ENCODE data around the gene GPRC5D. TPM values are rescaled to one million over a fixed set of nuclear protein-coding genes. Genes with fewer than 3 reads are reported as not detected.

GPRC5D gene
- total and polyA plus RNA-seq, 9 of the 15 experiments (the other 6 are each of a cell fraction or from before 2014, with no cell fraction given) = 1.0 to 1.1 TPM; not detected in 7

- in situ Hi-C loops (cut with MboI) (no loop called here), intact Hi-C loops (cut with micrococcal nuclease) (no loop called here)
- Histone ChIP-seq H2AFZ (ENCODE audit: low read depth, low read length) (no peak overlapping the region), H3K4me1 (replicated peaks in 1 of 2; ENCODE audit: control insufficient read depth in 2 of 2, insufficient read depth in 2 of 2, low read length in 2 of 2) (peaks cover 6 to 14% of the 10 kb centered on the region in 2 experiments; a peak in 3 of 5 replicates), H3K9ac (ENCODE audit: insufficient read depth in 1 of 2, low read depth in 2 of 2, low read length in 2 of 2) (no peak overlapping the region), H4K20me1 (replicated peaks; ENCODE audit: control insufficient read depth, insufficient read depth, low read length) (no peaks in the 10 kb centered on the region), H3K36me3 (ENCODE audit: control insufficient read depth, insufficient read depth, low read length) (no peaks in the 10 kb centered on the region), H3K9me3 (replicated peaks; ENCODE audit: control insufficient read depth, insufficient read depth, low read depth, low read length) (no peaks in the 10 kb centered on the region), H3K27me3 (ENCODE audit: control insufficient read depth in 2 of 2, insufficient read depth in 2 of 2, low read length in 2 of 2) (peaks cover 9 to 40% of the 10 kb centered on the region in 2 experiments; a peak in 4 of 5 replicates), H3K27ac (ENCODE audit: extremely low read depth, low read depth, low read length) (no peak overlapping the region), H3K9me1 (ENCODE audit: control insufficient read depth, insufficient read depth, low read length) (no peaks in the 10 kb centered on the region), H3K4me3 (no peak overlapping the region), H3K4me2 (ENCODE audit: insufficient read depth, low read length) (no peak overlapping the region), H3K79me2 (ENCODE audit: control insufficient read depth, insufficient read depth, low read length) (no peaks in the 10 kb centered on the region)
- CTCF ChIA-PET (ENCODE audit: low intra/inter-chr PET ratio) = no interaction called here
- DNase-seq (ENCODE audit: extremely low read depth in 1 of 4, low spot score in 3 of 4) = no peak
- no peak for TF ChIP-seq HNRNPLL (IDR thresholded peaks at IDR 0.05; ENCODE audit: low read depth, low read length, poor library complexity, severe bottlenecking)
- TF ChIP-seq NCOR1 (IDR thresholded peaks at IDR 0.05) = no peak
- no peak for TF ChIP-seq UBTF (IDR thresholded peaks at IDR 0.05; ENCODE audit: borderline replicate concordance in 1 of 2, low read depth in 2 of 2, low read length in 2 of 2)
- TF ChIP-seq ZNF354B (CRISPR knock-in tag; IDR thresholded peaks at IDR 0.05) = no peak
- TF ChIP-seq ARHGAP35 (IDR thresholded peaks at IDR 0.05; ENCODE audit: partially characterized antibody) = no peak
- no peak for TF ChIP-seq ZNF592 (IDR thresholded peaks at IDR 0.05)
- no peak for TF ChIP-seq PRPF4 (IDR thresholded peaks at IDR 0.05; ENCODE audit: insufficient read depth, low read depth, low read length, poor library complexity, severe bottlenecking)
- no peak for TF ChIP-seq BRD9 (IDR thresholded peaks at IDR 0.05; ENCODE audit: low read depth, partially characterized antibody)
- no peak for TF ChIP-seq CBX5 (IDR thresholded peaks at IDR 0.05; ENCODE audit: borderline replicate concordance, low read depth)
- no peak for TF ChIP-seq ZNF212 (CRISPR knock-in tag; IDR thresholded peaks at IDR 0.05)
- no peak for TF ChIP-seq ZHX1 (conservative IDR thresholded peaks at IDR 0.05; ENCODE audit: low read length)
- TF ChIP-seq TCF7L2 (IDR thresholded peaks at IDR 0.05; ENCODE audit: low read depth, low read length) = no peak
- TF ChIP-seq GTF2B (IDR thresholded peaks at IDR 0.05; ENCODE audit: extremely low read depth, insufficient read length) = no peak
- WGBS (ENCODE audit: insufficient coverage, low coverage, missing lambda C conversion rate) = 45% methylated on average over 11 of the region's 12 CpGs
- POLR2A ChIA-PET = interaction anchor here (0.6 to 1.5 kb wide), 3 partner anchors 9 to 62 kb away, joined by 3 read pairs; no protein-coding TSS in a partner anchor
- FAIRE-seq = no peak
- no TSS peak for BruUV-seq (replicated peaks)
- no peak for ATAC-seq
Measured at GRCh38 chr12:12908711-12909110, 43.3 kb downstream of the GPRC5D start.
